HEK293 (cell line): Measurements from ENCODE around the gene PIK3R3.

ENCODE experiments used
- CTCF ChIA-PET: fragments of 350-600 bp; formaldehyde crosslinking; extraction: SDS; loops from one replicate; lab custom pipeline; 2021; ENCODE audit warnings: antibody characterized with exemption; lab: Yijun Ruan, JAX
- POLR2A ChIA-PET: fragments of 300-600 bp; formaldehyde crosslinking; extraction: SDS; loops from one replicate; lab custom pipeline; 2020; ENCODE audit warnings: antibody characterized with exemption, inconsistent platforms; lab: Yijun Ruan, JAX
- H3K27ac ChIP-seq: fragments of 200-500 bp; sonication (Bioruptor generic); 2 replicates; pipeline ENCODE4 v1.5.1; 2014; ENCODE audit warnings: low read depth, low read length, control low read depth, inconsistent platforms; ENCODE audit errors: extremely low read depth
- H3K36me3 ChIP-seq, 2 experiments: fragments of 200-500 bp in 1 of 2; sonication (Bioruptor generic) in 1 of 2; 1 replicate in 1 of 2; 2 replicates in 1 of 2; pipeline ENCODE4 v1.5.1; 2014 to 2017; ENCODE audit warnings: inconsistent platforms in 2 of 2, low read length in 2 of 2; ENCODE audit not compliant: control insufficient read depth in 2 of 2, insufficient read depth in 1 of 2
- H3K4me1 ChIP-seq: fragments of 200-500 bp; sonication (Bioruptor generic); 2 replicates; pipeline ENCODE4 v1.5.1; 2014; ENCODE audit warnings: mild to moderate bottlenecking, low read length, inconsistent platforms; ENCODE audit not compliant: control insufficient read depth, insufficient read depth
- H3K4me3 ChIP-seq: 2 replicates; pipeline ENCODE4 v1.5.1; 2011; ENCODE audit warnings: low read depth, mild to moderate bottlenecking, control low read depth, low read length, moderate library complexity
- H3K9me3 ChIP-seq: fragments of 200-500 bp; sonication (Bioruptor generic); 2 replicates; pipeline ENCODE4 v1.5.1; 2014; ENCODE audit warnings: low read depth, low read length, inconsistent platforms; ENCODE audit not compliant: control insufficient read depth, insufficient read depth
- BCL11B ChIP-seq: fragments of 450-650 bp; formaldehyde crosslinking; IDR thresholded peaks from 2 replicates; pipeline ENCODE4 v1.5.1; 2016; ENCODE audit warnings: low read depth, missing biosample characterization, missing genetic modification characterization
- FEZF1 ChIP-seq: fragments of 450-650 bp; formaldehyde crosslinking; IDR thresholded peaks from 2 replicates; pipeline ENCODE4 v1.5.1; 2016; ENCODE audit warnings: missing biosample characterization, missing genetic modification characterization
- OSR2 ChIP-seq: fragments of 450-650 bp; formaldehyde crosslinking; IDR thresholded peaks from 2 replicates; pipeline ENCODE4 v1.5.1; 2016; ENCODE audit warnings: missing biosample characterization, missing genetic modification characterization
- PRDM10 ChIP-seq: fragments of 450-650 bp; formaldehyde crosslinking; IDR thresholded peaks from 2 replicates; pipeline ENCODE4 v1.5.1; 2016; ENCODE audit warnings: missing biosample characterization, missing genetic modification characterization
- PRDM2 ChIP-seq: fragments of 450-650 bp; formaldehyde crosslinking; IDR thresholded peaks from 2 replicates; pipeline ENCODE4 v1.5.1; 2016; ENCODE audit warnings: missing biosample characterization, missing genetic modification characterization, borderline replicate concordance
- SP3 ChIP-seq: fragments of 450-650 bp; formaldehyde crosslinking; IDR thresholded peaks from 2 replicates; pipeline ENCODE4 v1.5.1; 2016; ENCODE audit warnings: missing biosample characterization, missing genetic modification characterization
- ZEB2 ChIP-seq: fragments of 450-650 bp; formaldehyde crosslinking; IDR thresholded peaks from 2 replicates; pipeline ENCODE4 v1.5.1; 2016; ENCODE audit warnings: missing biosample characterization, missing genetic modification characterization
- ZNF10 ChIP-seq: fragments of 450-650 bp; formaldehyde crosslinking; IDR thresholded peaks from 2 replicates; pipeline ENCODE4 v1.5.1; 2017; ENCODE audit warnings: missing biosample characterization, missing genetic modification characterization
- ZNF140 ChIP-seq: fragments of 450-650 bp; formaldehyde crosslinking; IDR thresholded peaks from 2 replicates; pipeline ENCODE4 v1.5.1; 2016; ENCODE audit warnings: missing biosample characterization, missing genetic modification characterization
- ZNF148 ChIP-seq: fragments of 450-650 bp; formaldehyde crosslinking; IDR thresholded peaks from 2 replicates; pipeline ENCODE4 v1.5.0; 2017; ENCODE audit warnings: missing biosample characterization, missing genetic modification characterization, borderline replicate concordance
- ZNF169 ChIP-seq: fragments of 450-650 bp; formaldehyde crosslinking; IDR thresholded peaks from 2 replicates; pipeline ENCODE4 v1.5.1; 2016; ENCODE audit warnings: missing biosample characterization, missing genetic modification characterization
- ZNF19 ChIP-seq: fragments of 450-650 bp; formaldehyde crosslinking; IDR thresholded peaks from 2 replicates; pipeline ENCODE4; 2016; ENCODE audit warnings: missing biosample characterization, missing genetic modification characterization, low read depth
- ZNF302 ChIP-seq: fragments of 450-650 bp; formaldehyde crosslinking; IDR thresholded peaks from 2 replicates; pipeline ENCODE4 v1.5.1; 2016; ENCODE audit warnings: missing biosample characterization, missing genetic modification characterization, low read depth
- ZNF426 ChIP-seq: fragments of 450-650 bp; formaldehyde crosslinking; IDR thresholded peaks from 2 replicates; pipeline ENCODE4 v1.5.1; 2017; ENCODE audit warnings: missing biosample characterization, missing genetic modification characterization, mild to moderate bottlenecking, inconsistent platforms, moderate library complexity
- ZNF529 ChIP-seq: fragments of 450-650 bp; formaldehyde crosslinking; IDR thresholded peaks from 2 replicates; pipeline ENCODE4 v1.5.1; 2017; ENCODE audit warnings: missing genetic modification characterization, missing biosample characterization; ENCODE audit not compliant: insufficient replicate concordance
- ZNF785 ChIP-seq: fragments of 450-650 bp; formaldehyde crosslinking; IDR thresholded peaks from 2 replicates; pipeline ENCODE4 v1.5.1; 2016; ENCODE audit warnings: missing biosample characterization, missing genetic modification characterization
- ZNF843 ChIP-seq: fragments of 450-650 bp; formaldehyde crosslinking; IDR thresholded peaks from 2 replicates; pipeline ENCODE4 v1.5.1; 2016; ENCODE audit warnings: missing biosample characterization, missing genetic modification characterization
- TF ChIP-seq, protein P1 (sequence below): fragments of 450-650 bp; formaldehyde crosslinking; IDR thresholded peaks from 2 replicates; pipeline ENCODE4 v1.5.1; 2016; ENCODE audit warnings: missing biosample characterization, missing genetic modification characterization
- TF ChIP-seq, protein P2 (sequence below): fragments of 450-650 bp; formaldehyde crosslinking; IDR thresholded peaks from 2 replicates; pipeline ENCODE4 v1.5.1; 2016; ENCODE audit warnings: missing biosample characterization, missing genetic modification characterization
- TF ChIP-seq, protein P3 (sequence below): fragments of 450-650 bp; formaldehyde crosslinking; IDR thresholded peaks from 2 replicates; pipeline ENCODE4 v1.5.1; 2016; ENCODE audit warnings: missing biosample characterization, missing genetic modification characterization

The PIK3R3 gene

DNA sequence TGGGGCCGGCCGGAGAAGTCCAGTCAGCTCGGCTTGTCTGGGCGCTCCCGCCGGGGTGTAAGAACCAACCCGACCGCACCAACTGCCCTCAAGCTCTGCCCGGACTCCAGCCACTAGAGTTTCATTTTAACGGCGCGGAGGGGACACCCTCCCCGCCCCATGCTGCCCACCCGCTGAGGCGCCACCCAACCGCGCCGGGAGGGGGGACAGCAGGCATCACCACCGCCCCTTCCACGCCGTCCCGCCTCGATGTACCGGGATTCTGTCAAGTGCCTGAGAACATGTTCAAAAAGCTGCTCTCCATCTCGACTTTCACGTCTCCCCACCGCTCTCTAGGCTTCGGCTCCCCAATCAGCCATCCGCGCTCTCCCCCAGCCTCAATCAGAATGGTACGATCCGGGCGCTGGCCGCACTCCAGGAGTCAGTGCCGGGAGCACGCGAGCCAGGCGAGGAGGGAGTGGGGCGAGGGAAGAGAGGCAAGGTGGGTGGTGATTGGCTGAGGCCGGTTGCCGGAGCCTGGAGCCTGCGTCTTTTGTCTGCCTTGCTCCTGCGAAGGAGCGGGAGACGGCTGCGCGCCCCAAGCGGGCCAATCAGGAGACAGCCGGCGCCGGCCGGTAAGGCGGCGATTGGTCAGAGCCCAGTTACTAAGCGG lies at the start of gene PIK3R3:
PIK3R3 (minus strand) TSS at position 101 of the 652 bp plus-strand sequence. CDS start 677 bp downstream, outside the sequence.
- H3K4me3 ChIP-seq, result peak within 1 kb of the TSS; percentile 66
- H3K27ac ChIP-seq, result peak within 1 kb of the TSS; percentile 100
- ChIA-PET POLR2A (interaction anchor here (0.6 to 1.9 kb wide), 27 partner anchors 9 to 611 kb away, joined by 3 to 20 read pairs (median 4); partner anchors contain the start of genes NASP, POMGNT1, PRDX1 and RAD54L), CTCF (interaction anchor here (0.6 to 2.4 kb wide), 6 partner anchors 10 to 96 kb away, joined by 3 to 16 read pairs (median 4); no protein-coding TSS in a partner anchor)
- no peaks in the 10 kb centered on the region for H3K9me3 ChIP-seq
- H3K4me1 ChIP-seq, result peaks cover 10% of the 10 kb centered on the region
- H3K36me3 ChIP-seq, result no peaks in the 10 kb centered on the region
- 0 out of 2 replicates have a peak, but pooled peaks have one; percentile 86 for TF ChIP-seq ZNF785 (tag by site-specific recombination)
- peak; percentile 98 for TF ChIP-seq ZEB2 (tag by site-specific recombination)
- no peak for TF ChIP-seq ZNF19 (tag by site-specific recombination)
- peak; percentile 95 for TF ChIP-seq ZNF148
- TF ChIP-seq OSR2 (tag by site-specific recombination), result peak; percentile 89
- TF ChIP-seq ZNF843 (tag by site-specific recombination), result peak; percentile 91
- TF ChIP-seq ZNF302, result no peak; the same call in 1 of the 2 replicates
- TF ChIP-seq PRDM2 (tag by site-specific recombination), result 0 out of 2 replicates have a peak, but pooled peaks have one; percentile 29
- TF ChIP-seq, protein P1, sequence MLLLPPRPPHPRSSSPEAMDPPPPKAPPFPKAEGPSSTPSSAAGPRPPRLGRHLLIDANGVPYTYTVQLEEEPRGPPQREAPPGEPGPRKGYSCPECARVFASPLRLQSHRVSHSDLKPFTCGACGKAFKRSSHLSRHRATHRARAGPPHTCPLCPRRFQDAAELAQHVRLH (tag by site-specific recombination), result peak; percentile 90
- TF ChIP-seq, protein P2, sequence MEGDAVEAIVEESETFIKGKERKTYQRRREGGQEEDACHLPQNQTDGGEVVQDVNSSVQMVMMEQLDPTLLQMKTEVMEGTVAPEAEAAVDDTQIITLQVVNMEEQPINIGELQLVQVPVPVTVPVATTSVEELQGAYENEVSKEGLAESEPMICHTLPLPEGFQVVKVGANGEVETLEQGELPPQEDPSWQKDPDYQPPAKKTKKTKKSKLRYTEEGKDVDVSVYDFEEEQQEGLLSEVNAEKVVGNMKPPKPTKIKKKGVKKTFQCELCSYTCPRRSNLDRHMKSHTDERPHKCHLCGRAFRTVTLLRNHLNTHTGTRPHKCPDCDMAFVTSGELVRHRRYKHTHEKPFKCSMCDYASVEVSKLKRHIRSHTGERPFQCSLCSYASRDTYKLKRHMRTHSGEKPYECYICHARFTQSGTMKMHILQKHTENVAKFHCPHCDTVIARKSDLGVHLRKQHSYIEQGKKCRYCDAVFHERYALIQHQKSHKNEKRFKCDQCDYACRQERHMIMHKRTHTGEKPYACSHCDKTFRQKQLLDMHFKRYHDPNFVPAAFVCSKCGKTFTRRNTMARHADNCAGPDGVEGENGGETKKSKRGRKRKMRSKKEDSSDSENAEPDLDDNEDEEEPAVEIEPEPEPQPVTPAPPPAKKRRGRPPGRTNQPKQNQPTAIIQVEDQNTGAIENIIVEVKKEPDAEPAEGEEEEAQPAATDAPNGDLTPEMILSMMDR (tag by site-specific recombination), result peak; percentile 52; the same call in 1 of the 2 replicates
- peak; percentile 23; the same call in 1 of the 2 replicates for TF ChIP-seq ZNF169 (tag by site-specific recombination)
- no peak for TF ChIP-seq ZNF426 (tag by site-specific recombination)
- peak; percentile 95 for TF ChIP-seq SP3
- TF ChIP-seq ZNF10, result peak; percentile 72; the same call in 1 of the 2 replicates
- TF ChIP-seq FEZF1 (tag by site-specific recombination), result peak; percentile 94
- TF ChIP-seq PRDM10, result peak; percentile 100
- TF ChIP-seq ZNF140 (tag by site-specific recombination), result no peak
- TF ChIP-seq, protein P3, sequence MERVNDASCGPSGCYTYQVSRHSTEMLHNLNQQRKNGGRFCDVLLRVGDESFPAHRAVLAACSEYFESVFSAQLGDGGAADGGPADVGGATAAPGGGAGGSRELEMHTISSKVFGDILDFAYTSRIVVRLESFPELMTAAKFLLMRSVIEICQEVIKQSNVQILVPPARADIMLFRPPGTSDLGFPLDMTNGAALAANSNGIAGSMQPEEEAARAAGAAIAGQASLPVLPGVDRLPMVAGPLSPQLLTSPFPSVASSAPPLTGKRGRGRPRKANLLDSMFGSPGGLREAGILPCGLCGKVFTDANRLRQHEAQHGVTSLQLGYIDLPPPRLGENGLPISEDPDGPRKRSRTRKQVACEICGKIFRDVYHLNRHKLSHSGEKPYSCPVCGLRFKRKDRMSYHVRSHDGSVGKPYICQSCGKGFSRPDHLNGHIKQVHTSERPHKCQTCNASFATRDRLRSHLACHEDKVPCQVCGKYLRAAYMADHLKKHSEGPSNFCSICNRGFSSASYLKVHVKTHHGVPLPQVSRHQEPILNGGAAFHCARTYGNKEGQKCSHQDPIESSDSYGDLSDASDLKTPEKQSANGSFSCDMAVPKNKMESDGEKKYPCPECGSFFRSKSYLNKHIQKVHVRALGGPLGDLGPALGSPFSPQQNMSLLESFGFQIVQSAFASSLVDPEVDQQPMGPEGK (tag by site-specific recombination), result peak; percentile 100
- no peak for TF ChIP-seq ZNF529 (tag by site-specific recombination)
- TF ChIP-seq BCL11B, result peak; percentile 97
